Gastroesophageal sphincter (tissue), 4 donors: Measurements from ENCODE around the gene SLC9A1. TPM values are rescaled to one million over a fixed set of nuclear protein-coding genes. Genes with fewer than 3 reads are reported as not detected.
"Not testable (repeated sequence)": the region's sequence is repeated elsewhere in the genome, so short reads cannot be mapped to it uniquely, and the experiment has no call there.

Experiments
- ATAC-seq: fragments of 150-250 bp; one replicate; pipeline ENCODE4 v1.9.1; 2016; ENCODE audit warnings: mild to moderate bottlenecking, moderate library complexity
- H3K27ac ChIP-seq, 4 donors: fragments of 200-600 bp; sonication (generic) in 3 of 4; 1 replicate in 3 of 4; 2 replicates in 1 of 4; pipeline ENCODE4 v1.5.1; 2016 to 2019
- H3K27me3 ChIP-seq: fragments of 200-600 bp; sonication (generic); one replicate; pipeline ENCODE4 v1.5.1; 2019
- H3K36me3 ChIP-seq, 2 donors: fragments of 200-600 bp; sonication (generic); one replicate each; pipeline ENCODE4 v1.5.1; 2019; ENCODE audit warnings: control low read depth in 1 of 2
- H3K4me1 ChIP-seq, 3 donors: fragments of 200-600 bp; sonication (generic); 1 replicate in 2 of 3; 2 replicates in 1 of 3; pipeline ENCODE4 v1.5.1; 2016 to 2019; ENCODE audit warnings: control low read depth in 2 of 3
- H3K4me3 ChIP-seq, 2 donors: fragments of 200-600 bp; sonication (generic); one replicate each; pipeline ENCODE4 v1.5.1; 2019; ENCODE audit warnings: mild to moderate bottlenecking in 1 of 2, moderate library complexity in 1 of 2
- H3K9me3 ChIP-seq, 3 donors: fragments of 200-600 bp; sonication (generic); one replicate each; pipeline ENCODE4 v1.5.1; 2017 to 2019; ENCODE audit warnings: control low read depth in 2 of 3
- EP300 ChIP-seq: sonication (generic); formaldehyde crosslinking; IDR thresholded peaks from one replicate; pipeline ENCODE4 v1.6.1; 2017; ENCODE audit warnings: antibody characterized with exemption, mild to moderate bottlenecking
- POLR2A ChIP-seq, 2 donors: fragments of 450-650 bp; IDR thresholded peaks; one replicate each; pipeline ENCODE4 v1.6.1; 2017; ENCODE audit warnings: antibody characterized with exemption in 2 of 2, mild to moderate bottlenecking in 2 of 2, moderate library complexity in 1 of 2
- POLR2AphosphoS5 ChIP-seq: sonication (generic); formaldehyde crosslinking; IDR thresholded peaks from one replicate; pipeline ENCODE4 v1.6.1; 2017; ENCODE audit warnings: antibody characterized with exemption
- WGBS, 2 donors: methylation state at CpG; one replicate each; pipeline ENCODE4 v1.1.5; 2018; ENCODE audit warnings: low coverage in 1 of 2; 5-methylcytosine and 5-hydroxymethylcytosine counted together
- total RNA-seq, 4 donors: library from RNA; depleted of rRNA; stranded (reverse); fragments of >200 nt; gene quantifications; one replicate each; pipeline ENCODE4 v1.1.0, GENCODE V29; 2016
- TF ChIP-seq, protein P1 (sequence below), 4 experiments: fragments of 200-600 bp in 2 of 4; fragments of 450-650 bp in 2 of 4; sonication (generic) in 1 of 4; IDR thresholded peaks; one replicate each; pipeline ENCODE4 v1.5.1; 2017 to 2019; ENCODE audit warnings: antibody characterized with exemption in 4 of 4, mild to moderate bottlenecking in 2 of 4, moderate library complexity in 2 of 4

SLC9A1 gene
- total RNA-seq: 10 to 100 TPM in 3 of 4 donors, 1 to 10 TPM in 1; 7.2 to 27.8 (median 17.1) TPM

DNA sequence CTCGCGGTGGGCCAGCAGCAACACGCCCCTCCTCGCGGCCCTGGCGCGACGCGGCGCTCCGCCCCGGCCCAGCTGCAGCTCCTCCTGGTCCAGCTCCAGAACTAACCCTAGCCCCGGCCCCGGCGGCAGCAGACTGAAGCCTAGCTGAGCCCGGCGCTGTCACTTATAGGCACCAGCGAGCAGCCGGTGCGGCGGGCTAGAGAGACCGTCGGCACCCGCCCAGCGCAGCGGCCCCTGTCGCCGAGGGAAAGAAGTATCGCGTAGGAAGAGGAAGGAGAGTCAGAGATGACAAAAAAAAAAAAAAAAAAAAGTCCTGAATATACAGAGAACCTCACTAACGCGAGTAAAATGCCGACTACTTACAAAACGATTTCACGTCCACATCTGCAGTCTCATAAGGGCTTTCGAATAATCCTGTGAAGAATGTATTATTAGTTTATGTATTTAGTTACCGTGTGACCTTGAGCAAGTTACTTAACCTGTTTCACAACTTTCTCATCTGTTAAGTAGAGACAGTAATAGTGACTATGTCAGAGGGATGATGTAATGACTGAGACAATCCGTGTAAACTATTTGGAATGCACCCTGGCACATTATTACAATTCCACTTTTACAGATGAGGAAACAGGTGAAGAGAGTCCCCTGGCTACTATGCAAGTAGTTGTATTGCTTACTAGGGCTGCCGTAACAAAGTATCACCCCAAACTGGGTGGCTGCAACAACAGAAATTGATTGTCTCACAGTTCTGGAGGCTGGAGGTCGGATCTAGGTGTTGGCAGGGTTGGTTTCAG lies at the start of gene SLC9A1:
TSS of gene SLC9A1 (minus strand) at position 135 of the 791 bp plus-strand sequence. CDS start 791 bp downstream, outside the sequence.
- TF ChIP-seq, protein P1, sequence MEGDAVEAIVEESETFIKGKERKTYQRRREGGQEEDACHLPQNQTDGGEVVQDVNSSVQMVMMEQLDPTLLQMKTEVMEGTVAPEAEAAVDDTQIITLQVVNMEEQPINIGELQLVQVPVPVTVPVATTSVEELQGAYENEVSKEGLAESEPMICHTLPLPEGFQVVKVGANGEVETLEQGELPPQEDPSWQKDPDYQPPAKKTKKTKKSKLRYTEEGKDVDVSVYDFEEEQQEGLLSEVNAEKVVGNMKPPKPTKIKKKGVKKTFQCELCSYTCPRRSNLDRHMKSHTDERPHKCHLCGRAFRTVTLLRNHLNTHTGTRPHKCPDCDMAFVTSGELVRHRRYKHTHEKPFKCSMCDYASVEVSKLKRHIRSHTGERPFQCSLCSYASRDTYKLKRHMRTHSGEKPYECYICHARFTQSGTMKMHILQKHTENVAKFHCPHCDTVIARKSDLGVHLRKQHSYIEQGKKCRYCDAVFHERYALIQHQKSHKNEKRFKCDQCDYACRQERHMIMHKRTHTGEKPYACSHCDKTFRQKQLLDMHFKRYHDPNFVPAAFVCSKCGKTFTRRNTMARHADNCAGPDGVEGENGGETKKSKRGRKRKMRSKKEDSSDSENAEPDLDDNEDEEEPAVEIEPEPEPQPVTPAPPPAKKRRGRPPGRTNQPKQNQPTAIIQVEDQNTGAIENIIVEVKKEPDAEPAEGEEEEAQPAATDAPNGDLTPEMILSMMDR (IDR thresholded peaks at IDR 0.05): peak in 3 of 4 experiments; percentile 70 to 77 (median 76)
- peak; percentile 99 for TF ChIP-seq POLR2AphosphoS5
- TF ChIP-seq POLR2A (IDR thresholded peaks at IDR 0.05): peak; percentile 100
- TF ChIP-seq EP300: no peak
- ATAC-seq: peak; percentile 95
- H3K27ac ChIP-seq: peak within 1 kb of the TSS; percentile 80 to 93 (median 92)
- H3K27me3 ChIP-seq: no peaks in the 10 kb centered on the region
- peaks cover 0 to 53% (median 30%) of the 10 kb centered on the region in 3 donors for H3K4me1 ChIP-seq
- no peaks in the 10 kb centered on the region for H3K9me3 ChIP-seq
- H3K36me3 ChIP-seq: no peaks in the 10 kb centered on the region
- H3K4me3 ChIP-seq: peak within 1 kb of the TSS; percentile 75 to 89
- WGBS, 2 donors: 6 to 12% methylated on average over 7 to 25 of the region's 40 CpGs

DNA sequence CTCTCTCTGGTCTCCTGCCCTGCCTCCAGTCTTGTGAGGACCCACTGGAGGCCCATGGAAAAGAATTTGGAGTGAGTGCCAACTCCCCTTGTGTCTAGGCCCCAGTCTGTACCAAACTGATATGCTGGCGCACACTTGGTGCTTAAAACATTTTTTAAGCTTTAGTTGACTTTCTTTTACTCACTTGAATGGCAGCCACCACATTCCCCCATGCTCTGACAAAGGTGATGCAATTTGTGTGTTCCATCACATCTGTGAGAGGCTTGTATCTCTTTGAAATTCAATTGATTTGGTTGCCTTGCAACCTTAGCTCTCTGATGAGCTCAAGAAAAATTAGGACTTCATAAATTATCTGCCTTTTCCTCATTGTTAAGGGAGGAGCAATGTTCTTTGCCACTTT lies 49.0 kb upstream of the SLC9A1 start:
- 63% methylated on average over 1 of the region's 1 CpG; no CpG with 5 or more reads in 1 of the 2 donors for WGBS, 2 donors
- no peaks in the 10 kb centered on the region for H3K9me3 ChIP-seq
- H3K27me3 ChIP-seq: no peaks in the 10 kb centered on the region
- no peaks in the 10 kb centered on the region for H3K4me1 ChIP-seq
- H3K36me3 ChIP-seq: no peaks in the 10 kb centered on the region
- ATAC-seq: no peak
- TF ChIP-seq POLR2A (IDR thresholded peaks at IDR 0.05) (no peak), POLR2AphosphoS5 (no peak), EP300 (no peak)
- TF ChIP-seq, protein P1 (IDR thresholded peaks at IDR 0.05): no peak
- H3K4me3 ChIP-seq: no peak overlapping the region
- no peak overlapping the region for H3K27ac ChIP-seq

DNA sequence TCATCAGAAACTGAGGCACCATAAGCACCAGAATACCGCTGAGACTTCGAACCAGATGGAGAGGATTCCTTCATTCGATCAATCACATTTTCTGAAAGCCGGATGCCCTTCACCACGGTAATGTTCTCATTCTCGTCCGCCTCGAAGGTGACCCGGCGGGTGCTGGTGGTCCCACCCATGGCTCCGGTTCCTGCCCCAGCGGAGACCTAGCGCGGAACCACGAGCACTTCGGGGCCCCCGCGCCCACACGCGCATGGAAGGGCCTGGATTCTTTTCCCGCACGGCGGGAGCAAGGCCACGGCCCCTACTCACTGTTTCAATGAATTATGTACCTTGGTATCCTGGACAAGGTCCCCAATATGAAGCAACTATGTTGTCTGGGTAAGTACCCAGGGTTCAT lies 46.4 kb upstream of the SLC9A1 start:
- ATAC-seq: no peak
- 88 to 96% methylated on average over 7 to 15 of the region's 24 CpGs for WGBS, 2 donors

DNA sequence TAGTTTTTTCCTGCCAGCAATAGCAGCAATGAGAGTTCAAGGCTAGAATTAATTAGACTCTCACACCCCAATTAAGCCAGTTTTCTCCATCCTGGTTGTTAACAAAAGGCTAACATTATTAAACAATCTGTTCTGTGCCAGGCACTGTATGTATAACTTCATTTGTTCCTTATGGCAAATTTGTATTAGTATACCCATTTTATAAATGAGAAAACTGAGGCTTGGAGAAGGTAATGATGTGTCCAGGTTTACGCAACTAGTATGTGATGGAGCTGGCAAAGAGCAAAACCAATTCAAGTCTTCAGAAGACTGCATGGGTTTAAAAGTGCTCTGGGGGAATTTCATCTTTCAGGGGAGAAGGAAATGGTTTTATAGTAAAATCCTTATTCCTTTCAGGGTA lies 38.3 kb upstream of the SLC9A1 start:
- Histone ChIP-seq H3K9me3 (no peaks in the 10 kb centered on the region), H3K27me3 (peaks cover 8% of the 10 kb centered on the region), H3K4me1 (no peaks in the 10 kb centered on the region), H3K27ac (no peak overlapping the region), H3K4me3 (no peak overlapping the region), H3K36me3 (no peaks in the 10 kb centered on the region)
- ATAC-seq: no peak
- no peak for TF ChIP-seq EP300
- TF ChIP-seq, protein P1 (IDR thresholded peaks at IDR 0.05): no peak
- no peak for TF ChIP-seq POLR2A (IDR thresholded peaks at IDR 0.05)
- TF ChIP-seq POLR2AphosphoS5: no peak
- 100% methylated on average over 1 of the region's 1 CpG for WGBS, 2 donors

More for the DNA sequence above, 46.4 kb upstream of the SLC9A1 start:
- TF ChIP-seq POLR2A (IDR thresholded peaks at IDR 0.05): no peak
- no peaks in the 10 kb centered on the region for H3K36me3 ChIP-seq
- H3K27ac ChIP-seq: no peak overlapping the region
- no peaks in the 10 kb centered on the region for H3K4me1 ChIP-seq
- no peaks in the 10 kb centered on the region for H3K27me3 ChIP-seq
- H3K4me3 ChIP-seq: no peak overlapping the region
- H3K9me3 ChIP-seq: no peaks in the 10 kb centered on the region

DNA sequence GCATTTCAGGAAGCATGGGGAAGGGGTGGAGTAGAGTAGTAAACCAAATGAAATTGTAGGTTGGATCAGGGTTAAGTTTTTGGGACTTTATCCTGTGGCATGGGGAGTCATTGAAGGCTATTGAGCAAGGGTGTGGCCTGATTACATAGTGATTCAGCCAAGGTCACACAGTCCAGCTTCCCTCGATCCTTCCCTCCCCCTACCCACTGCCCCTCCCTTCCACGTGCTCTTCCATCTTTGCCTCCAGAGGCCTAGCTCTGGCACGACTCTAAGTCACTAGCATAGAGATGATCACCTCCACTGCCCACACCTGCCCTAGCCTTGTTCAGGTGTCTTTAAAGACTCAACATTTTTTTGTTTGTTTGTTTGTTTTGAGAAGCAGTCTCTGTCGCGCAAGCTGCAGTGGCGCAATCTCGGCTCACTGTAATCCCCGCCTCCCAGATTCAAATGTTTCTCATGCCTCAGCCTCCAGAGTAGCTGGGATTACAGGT lies 37.2 kb upstream of the SLC9A1 start:
- Histone ChIP-seq H3K27ac (no peak overlapping the region), H3K4me1 (no peaks in the 10 kb centered on the region), H3K36me3 (no peaks in the 10 kb centered on the region), H3K4me3 (no peak overlapping the region), H3K27me3 (peaks cover 8% of the 10 kb centered on the region), H3K9me3 (no peaks in the 10 kb centered on the region)
- 68 to 70% methylated on average over 2 to 8 of the region's 8 CpGs for WGBS, 2 donors
- TF ChIP-seq POLR2AphosphoS5: no peak
- no peak for TF ChIP-seq POLR2A (IDR thresholded peaks at IDR 0.05)
- TF ChIP-seq, protein P1 (IDR thresholded peaks at IDR 0.05): no peak
- TF ChIP-seq EP300: no peak
- ATAC-seq: no peak

DNA sequence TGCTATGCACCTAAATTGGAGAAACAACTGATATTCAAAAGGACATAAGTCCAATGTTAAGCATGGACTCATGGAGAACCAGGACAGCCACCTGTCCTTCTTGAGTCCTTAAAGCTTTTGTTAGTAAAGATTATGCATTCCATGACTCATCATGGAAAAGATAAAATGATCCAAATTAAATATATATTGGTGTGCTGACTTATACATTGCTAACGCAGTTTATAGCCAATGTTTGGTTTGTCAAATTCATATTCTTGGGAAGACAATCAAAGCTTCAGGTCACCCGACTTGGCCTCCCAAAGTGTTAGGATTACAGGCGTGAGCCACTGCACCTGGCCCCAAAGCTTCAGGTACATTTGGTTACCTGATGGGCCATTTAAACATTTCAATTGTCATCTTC lies 29.7 kb upstream of the SLC9A1 start:
- not testable (repeated sequence) for H3K4me3 ChIP-seq, H3K36me3 ChIP-seq, H3K27me3 ChIP-seq, H3K4me1 ChIP-seq, ATAC-seq, H3K27ac ChIP-seq
- peaks cover 0 to 13% (median 0%) of the 10 kb centered on the region in 3 donors for H3K9me3 ChIP-seq
- 80 to 81% methylated on average over 3 of the region's 3 CpGs for WGBS, 2 donors
